Measurements from ENCODE around the gene WDFY4. TPM values are rescaled to one million over a fixed set of nuclear protein-coding genes. Genes with fewer than 3 reads are reported as not detected.

Gene WDFY4
- polyA plus RNA-seq, 1 donor (not counting 4 experiments of a cell fraction or from before 2014, with no cell fraction given) = 0.04 TPM

- no peak for TF ChIP-seq CTCF (optimal IDR thresholded peaks at IDR 0.05 in 1 of 3, IDR thresholded peaks at IDR 0.05 in 1 of 3, conservative IDR thresholded peaks at IDR 0.05 in 1 of 3; ENCODE audit: extremely low read depth in 1 of 3, insufficient read depth in 2 of 3, low read length in 3 of 3)
- TF ChIP-seq EZH2 (IDR thresholded peaks at IDR 0.05; ENCODE audit: low read length) = no peak
- Histone ChIP-seq H3K4me2 (ENCODE audit: control insufficient read depth, extremely low read depth, insufficient read depth, low read depth, low read length) (no peak overlapping the region), H3K79me2 (ENCODE audit: control insufficient read depth, insufficient read depth, low read length) (no peaks in the 10 kb centered on the region), H3K9ac (ENCODE audit: control insufficient read depth, extremely low read depth, insufficient read depth, low read length) (no peak overlapping the region), H2AFZ (ENCODE audit: control insufficient read depth, low read length) (no peak overlapping the region), H4K20me1 (ENCODE audit: control insufficient read depth, extremely low read depth, insufficient read depth, low read length) (no peaks in the 10 kb centered on the region), H3K4me3 (ENCODE audit: control insufficient read depth in 2 of 3, extremely low read depth in 1 of 3, insufficient read depth in 2 of 3, low read depth in 1 of 3, low read length in 3 of 3) (no peak overlapping the region), H3K9me1 (ENCODE audit: control insufficient read depth, extremely low read depth, insufficient read depth, low read length) (no peaks in the 10 kb centered on the region), H3K36me3 (ENCODE audit: control insufficient read depth in 2 of 2, extremely low read depth in 1 of 2, insufficient read depth in 2 of 2, low read length in 2 of 2) (no peaks in the 10 kb centered on the region), H3K27me3 (ENCODE audit: control insufficient read depth, extremely low read depth, insufficient read depth, low read length) (peaks cover 5% of the 10 kb centered on the region), H3K9me3 (ENCODE audit: control insufficient read depth, low read depth, low read length) (no peaks in the 10 kb centered on the region), H3K4me1 (ENCODE audit: control insufficient read depth, extremely low read depth, insufficient read depth, low read length) (no peaks in the 10 kb centered on the region), H3K27ac (ENCODE audit: control insufficient read depth, insufficient read depth, low read length) (no peak overlapping the region)
- FAIRE-seq (no peak), DNase-seq (ENCODE audit: low read depth, low spot score) (no peak)
- dilution Hi-C loops (cut with MboI; ENCODE audit: extremely low pct_ligation_motif_present, low sequenced_read_pairs) = no loop called here
These were observed 135.1 kb downstream of the WDFY4 start for GRCh38 chr10:48819783-48820182.

- no peak overlapping the region for H3K4me3 ChIP-seq (ENCODE audit: control insufficient read depth in 2 of 3, extremely low read depth in 1 of 3, insufficient read depth in 2 of 3, low read depth in 1 of 3, low read length in 3 of 3)
- no peaks in the 10 kb centered on the region for H3K9me1 ChIP-seq (ENCODE audit: control insufficient read depth, extremely low read depth, insufficient read depth, low read length)
- no peak overlapping the region for H3K27ac ChIP-seq (ENCODE audit: control insufficient read depth, insufficient read depth, low read length)
- no peaks in the 10 kb centered on the region for H3K36me3 ChIP-seq (ENCODE audit: control insufficient read depth in 2 of 2, extremely low read depth in 1 of 2, insufficient read depth in 2 of 2, low read length in 2 of 2)
- no peak overlapping the region for H2AFZ ChIP-seq (ENCODE audit: control insufficient read depth, low read length)
- no peak overlapping the region for H3K4me2 ChIP-seq (ENCODE audit: control insufficient read depth, extremely low read depth, insufficient read depth, low read depth, low read length)
- no peaks in the 10 kb centered on the region for H3K4me1 ChIP-seq (ENCODE audit: control insufficient read depth, extremely low read depth, insufficient read depth, low read length)
- TF ChIP-seq EZH2 (IDR thresholded peaks at IDR 0.05; ENCODE audit: low read length) (no peak), CTCF (optimal IDR thresholded peaks at IDR 0.05 in 1 of 3, IDR thresholded peaks at IDR 0.05 in 1 of 3, conservative IDR thresholded peaks at IDR 0.05 in 1 of 3; ENCODE audit: extremely low read depth in 1 of 3, insufficient read depth in 2 of 3, low read length in 3 of 3) (no peak)
- H4K20me1 ChIP-seq (ENCODE audit: control insufficient read depth, extremely low read depth, insufficient read depth, low read length) = no peaks in the 10 kb centered on the region
- H3K9ac ChIP-seq (ENCODE audit: control insufficient read depth, extremely low read depth, insufficient read depth, low read length) = no peak overlapping the region
- H3K79me2 ChIP-seq (ENCODE audit: control insufficient read depth, insufficient read depth, low read length) = no peaks in the 10 kb centered on the region
- H3K9me3 ChIP-seq (ENCODE audit: control insufficient read depth, low read depth, low read length) = no peaks in the 10 kb centered on the region
- DNase-seq (ENCODE audit: low read depth, low spot score) (no peak), FAIRE-seq (no peak)
- peaks cover 5% of the 10 kb centered on the region for H3K27me3 ChIP-seq (ENCODE audit: control insufficient read depth, extremely low read depth, insufficient read depth, low read length)
- dilution Hi-C loops (cut with MboI; ENCODE audit: extremely low pct_ligation_motif_present, low sequenced_read_pairs) = no loop called here
These were observed 135.6 kb downstream of the WDFY4 start for GRCh38 chr10:48820231-48820630.

All from keratinocyte (primary cell).